Astrocyte (in vitro differentiated cells and primary cell): ENCODE data around the gene PRR29. TPM values are rescaled to one million over a fixed set of nuclear protein-coding genes. Genes with fewer than 3 reads are reported as not detected.

Experiments used
- DNase-seq: peaks from one replicate; pipeline ENCODE4 v3.0.0-alpha.2; 2010; ENCODE audit warnings: low read depth
- FAIRE-seq: peaks from 2 replicates; lab custom pipeline; 2011; peaks lifted over from hg19 to GRCh38; lab: Jason Lieb, UNC
- H2AFZ ChIP-seq: 2 replicates; pipeline ENCODE4 v1.6.0; 2012; ENCODE audit warnings: low read depth, low read length, inconsistent platforms
- H3K27ac ChIP-seq: 2 replicates; pipeline ENCODE4 v1.5.1; 2011; ENCODE audit warnings: low read depth, low read length, inconsistent platforms
- H3K27me3 ChIP-seq: 2 replicates; pipeline ENCODE4 v1.6.0; 2011; ENCODE audit warnings: low read length, inconsistent platforms; ENCODE audit not compliant: insufficient read depth
- H3K36me3 ChIP-seq: 2 replicates; pipeline ENCODE4 v1.5.1; 2011; ENCODE audit warnings: low read length, inconsistent platforms; ENCODE audit not compliant: insufficient read depth
- H3K4me1 ChIP-seq: 2 replicates; pipeline ENCODE4 v1.5.1; 2011; ENCODE audit warnings: low read length, inconsistent platforms; ENCODE audit not compliant: insufficient read depth
- H3K4me2 ChIP-seq: 2 replicates; pipeline ENCODE4 v1.6.0; 2012; ENCODE audit warnings: low read length, inconsistent platforms
- H3K4me3 ChIP-seq: 2 replicates; pipeline ENCODE4 v1.5.1; 2011; ENCODE audit warnings: low read depth, mild to moderate bottlenecking, low read length, inconsistent platforms; ENCODE audit not compliant: insufficient read depth
- H3K79me2 ChIP-seq: 2 replicates; pipeline ENCODE4 v1.6.0; 2012; ENCODE audit warnings: mild to moderate bottlenecking, low read length, inconsistent platforms; ENCODE audit not compliant: insufficient read depth
- H3K9ac ChIP-seq: 2 replicates; pipeline ENCODE4 v1.6.0; 2012; ENCODE audit warnings: mild to moderate bottlenecking, low read length, inconsistent platforms
- H3K9me3 ChIP-seq: 2 replicates; pipeline ENCODE4 v1.5.1; 2012; ENCODE audit warnings: low read depth, mild to moderate bottlenecking, low read length, inconsistent platforms; ENCODE audit not compliant: insufficient read depth
- H4K20me1 ChIP-seq: 2 replicates; pipeline ENCODE4 v1.6.0; 2012; ENCODE audit warnings: low read length, inconsistent platforms; ENCODE audit not compliant: insufficient read depth
- H3K27ac Mint-ChIP-seq: one replicate; pipeline ENCODE4 v1.8.0; 2021; ENCODE audit warnings: mild to moderate bottlenecking, mixed read lengths; ENCODE audit not compliant: unreplicated experiment
- H3K27me3 Mint-ChIP-seq: one replicate; pipeline ENCODE4 v1.8.0; 2021; ENCODE audit warnings: low read depth, mixed read lengths; ENCODE audit not compliant: unreplicated experiment
- H3K36me3 Mint-ChIP-seq: one replicate; pipeline ENCODE4 v1.8.0; 2021; ENCODE audit warnings: low read depth, mixed read lengths; ENCODE audit not compliant: unreplicated experiment
- H3K4me1 Mint-ChIP-seq: one replicate; pipeline ENCODE4 v1.8.0; 2021; ENCODE audit warnings: low read depth, mixed read lengths; ENCODE audit not compliant: unreplicated experiment
- H3K4me3 Mint-ChIP-seq: one replicate; pipeline ENCODE4 v1.8.0; 2021; ENCODE audit warnings: mild to moderate bottlenecking, moderate library complexity, mixed read lengths; ENCODE audit not compliant: unreplicated experiment
- H3K9me3 Mint-ChIP-seq: one replicate; pipeline ENCODE4 v1.8.0; 2021; ENCODE audit warnings: mild to moderate bottlenecking, mixed read lengths; ENCODE audit not compliant: unreplicated experiment
- CTCF ChIP-seq: IDR thresholded peaks from 2 replicates; pipeline ENCODE4 v1.5.1; 2011; ENCODE audit warnings: low read depth, mild to moderate bottlenecking, inconsistent platforms, low read length, moderate library complexity; ENCODE audit not compliant: insufficient read depth
- EZH2 ChIP-seq: IDR thresholded peaks from 2 replicates; pipeline ENCODE4 v1.6.1; 2012; ENCODE audit warnings: mild to moderate bottlenecking, low read length, inconsistent platforms; ENCODE audit not compliant: insufficient read depth
- total RNA-seq: library from RNA; stranded (reverse); gene quantifications from 2 replicates; pipeline ENCODE4 v1.2.1, GENCODE V29; 2021

PRR29 gene
- total RNA-seq, 1 donor from 2014 or later = 0.54 TPM

- Histone ChIP-seq H3K27ac (no peak overlapping the region), H4K20me1 (no peaks in the 10 kb centered on the region), H3K9ac (no peak overlapping the region), H3K36me3 (no peaks in the 10 kb centered on the region), H3K4me2 (no peak overlapping the region), H2AFZ (no peak overlapping the region), H3K27me3 (no peaks in the 10 kb centered on the region), H3K79me2 (no peaks in the 10 kb centered on the region), H3K4me1 (no peaks in the 10 kb centered on the region), H3K4me3 (no peak overlapping the region), H3K9me3 (no peaks in the 10 kb centered on the region)
- no peak for FAIRE-seq
- H3K27me3 Mint-ChIP-seq = peaks cover 2% of the 10 kb centered on the region
- no peaks in the 10 kb centered on the region for H3K9me3 Mint-ChIP-seq
- DNase-seq = no peak
- H3K4me3 Mint-ChIP-seq = no peak overlapping the region
- peaks cover 37% of the 10 kb centered on the region for H3K36me3 Mint-ChIP-seq
- no peak overlapping the region for H3K27ac Mint-ChIP-seq
- TF ChIP-seq CTCF (no peak), EZH2 (no peak)
- H3K4me1 Mint-ChIP-seq = no peaks in the 10 kb centered on the region
Measured at GRCh38 chr17:64042700-64043485, 44.7 kb downstream of the PRR29 start.

GRCh38 chr17:64045176-64045575, 47.0 kb downstream of the PRR29 start:
- DNase-seq = no peak
- Mint-ChIP-seq H3K27ac (no peak overlapping the region), H3K36me3 (peaks cover 38% of the 10 kb centered on the region), H3K4me1 (no peaks in the 10 kb centered on the region), H3K4me3 (no peak overlapping the region), H3K27me3 (peaks cover 2% of the 10 kb centered on the region), H3K9me3 (no peaks in the 10 kb centered on the region)
- H2AFZ ChIP-seq = no peak overlapping the region
- no peak for FAIRE-seq
- no peaks in the 10 kb centered on the region for H3K9me3 ChIP-seq
- no peak overlapping the region for H3K9ac ChIP-seq
- no peak overlapping the region for H3K4me3 ChIP-seq
- no peaks in the 10 kb centered on the region for H3K27me3 ChIP-seq
- no peak overlapping the region for H3K4me2 ChIP-seq
- TF ChIP-seq EZH2 (no peak), CTCF (no peak)
- no peaks in the 10 kb centered on the region for H3K79me2 ChIP-seq
- no peaks in the 10 kb centered on the region for H3K36me3 ChIP-seq
- H3K27ac ChIP-seq = no peak overlapping the region
- no peaks in the 10 kb centered on the region for H4K20me1 ChIP-seq
- H3K4me1 ChIP-seq = no peaks in the 10 kb centered on the region

GRCh38 chr17:64048805-64049204, 50.7 kb downstream of the PRR29 start:
- TF ChIP-seq CTCF (no peak), EZH2 (no peak)
- Histone ChIP-seq H2AFZ (no peak overlapping the region), H3K9ac (no peak overlapping the region), H3K4me3 (no peak overlapping the region), H3K27me3 (no peaks in the 10 kb centered on the region), H3K79me2 (no peaks in the 10 kb centered on the region), H3K27ac (no peak overlapping the region), H3K36me3 (peaks cover 3% of the 10 kb centered on the region), H4K20me1 (no peaks in the 10 kb centered on the region), H3K9me3 (no peaks in the 10 kb centered on the region), H3K4me2 (no peak overlapping the region), H3K4me1 (no peaks in the 10 kb centered on the region)
- Mint-ChIP-seq H3K4me3 (no peak overlapping the region), H3K4me1 (no peaks in the 10 kb centered on the region), H3K9me3 (no peaks in the 10 kb centered on the region), H3K27ac (peak overlapping the region; percentile 18), H3K36me3 (peaks cover 47% of the 10 kb centered on the region), H3K27me3 (no peaks in the 10 kb centered on the region)
- no peak for FAIRE-seq
- DNase-seq = no peak
